Measurements from ENCODE around the gene ANKMY1. TPM values are rescaled to one million over a fixed set of nuclear protein-coding genes. Genes with fewer than 3 reads are reported as not detected.

Gene ANKMY1
- 33.7 and 35.3 TPM in 2 replicates for total RNA-seq

- intact Hi-C loops (cut with micrococcal nuclease): no loop called here
Measured at GRCh38 chr2:240557808-240558207, at the start of gene ANKMY1. ANKMY1 (minus strand) TSS chr2:240557988; CDS start chr2:240557335, 653 bp downstream.

- intact Hi-C loops (cut with micrococcal nuclease): no loop called here
Measured at GRCh38 chr2:240605867-240606743, 48.3 kb upstream of the ANKMY1 start.

GRCh38 chr2:240604939-240605716 lies 47.3 kb upstream of the ANKMY1 start:
- intact Hi-C loops (cut with micrococcal nuclease): no loop called here

GRCh38 chr2:240604291-240604938 lies 46.6 kb upstream of the ANKMY1 start:
- intact Hi-C loops (cut with micrococcal nuclease): no loop called here

GRCh38 chr2:240603846-240604245 lies 46.1 kb upstream of the ANKMY1 start:
- intact Hi-C loops (cut with micrococcal nuclease): no loop called here

- intact Hi-C loops (cut with micrococcal nuclease): no loop called here
Measured at GRCh38 chr2:240603081-240603835, 45.5 kb upstream of the ANKMY1 start.

GRCh38 chr2:240602266-240603050 lies 44.7 kb upstream of the ANKMY1 start:
- intact Hi-C loops (cut with micrococcal nuclease): no loop called here

- intact Hi-C loops (cut with micrococcal nuclease): no loop called here
Measured at GRCh38 chr2:240601831-240602160, 44.0 kb upstream of the ANKMY1 start.

- intact Hi-C loops (cut with micrococcal nuclease): no loop called here
Measured at GRCh38 chr2:240601061-240601830, 43.5 kb upstream of the ANKMY1 start.

- intact Hi-C loops (cut with micrococcal nuclease): no loop called here
Measured at GRCh38 chr2:240600451-240600961, 42.7 kb upstream of the ANKMY1 start.

- intact Hi-C loops (cut with micrococcal nuclease): no loop called here
Measured at GRCh38 chr2:240599141-240599583, 41.4 kb upstream of the ANKMY1 start.

GRCh38 chr2:240598311-240598911 lies 40.6 kb upstream of the ANKMY1 start:
- intact Hi-C loops (cut with micrococcal nuclease): no loop called here

- intact Hi-C loops (cut with micrococcal nuclease): no loop called here
Measured at GRCh38 chr2:240597419-240598181, 39.8 kb upstream of the ANKMY1 start.

- intact Hi-C loops (cut with micrococcal nuclease): no loop called here
Measured at GRCh38 chr2:240597054-240597418, 39.2 kb upstream of the ANKMY1 start.

- intact Hi-C loops (cut with micrococcal nuclease): no loop called here
Measured at GRCh38 chr2:240596491-240596931, 38.7 kb upstream of the ANKMY1 start.

- intact Hi-C loops (cut with micrococcal nuclease): no loop called here
Measured at GRCh38 chr2:240596080-240596460, 38.3 kb upstream of the ANKMY1 start.

- intact Hi-C loops (cut with micrococcal nuclease): no loop called here
Measured at GRCh38 chr2:240595381-240596079, 37.7 kb upstream of the ANKMY1 start.

All from T-helper 2 cell treated with Interferon-gamma antibody and Interleukin-4, amounts not matched to agents 100 ng/mL and 5 ng/mL, for 36 hours (primary cell).